Mammary epithelial cell (primary cell): ENCODE results near the gene MRPL42.

Source experiments
- EZH2 ChIP-seq: IDR thresholded peaks from 2 replicates; pipeline ENCODE4 v1.6.1; 2012; ENCODE audit warnings: low read length, inconsistent platforms, borderline replicate concordance
- TF ChIP-seq, protein P1 (sequence below), 2 donors: IDR thresholded peaks in 1 of 2; conservative IDR thresholded peaks in 1 of 2; 2 replicates each; pipeline ENCODE4 v1.5.1; 2011 to 2012; ENCODE audit warnings: inconsistent platforms in 2 of 2, low read length in 2 of 2, mild to moderate bottlenecking in 2 of 2, control low read depth in 1 of 2, low read depth in 1 of 2; ENCODE audit not compliant: insufficient read depth in 1 of 2; ENCODE audit errors: extremely low read depth in 1 of 2

DNA sequence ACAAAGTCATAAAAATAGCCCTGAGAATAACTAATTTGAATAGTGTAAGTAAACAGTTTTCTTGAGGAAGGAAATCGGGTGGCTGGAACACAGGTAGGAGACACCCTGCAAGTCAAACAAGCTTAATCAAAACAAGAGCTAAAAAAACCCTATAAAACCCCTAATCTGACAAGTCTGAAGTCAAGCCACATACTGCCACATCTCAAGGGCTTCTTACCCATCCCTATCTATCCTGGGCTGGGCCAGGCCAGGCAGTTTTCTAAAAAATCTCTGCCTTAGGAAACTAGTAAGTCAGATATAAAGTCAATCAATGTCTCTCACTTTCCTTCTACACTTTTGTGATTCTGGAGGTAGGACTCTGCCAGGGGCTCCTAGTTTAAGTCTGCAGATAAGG lies 40.9 kb upstream of the MRPL42 start:
- TF ChIP-seq, protein P1, sequence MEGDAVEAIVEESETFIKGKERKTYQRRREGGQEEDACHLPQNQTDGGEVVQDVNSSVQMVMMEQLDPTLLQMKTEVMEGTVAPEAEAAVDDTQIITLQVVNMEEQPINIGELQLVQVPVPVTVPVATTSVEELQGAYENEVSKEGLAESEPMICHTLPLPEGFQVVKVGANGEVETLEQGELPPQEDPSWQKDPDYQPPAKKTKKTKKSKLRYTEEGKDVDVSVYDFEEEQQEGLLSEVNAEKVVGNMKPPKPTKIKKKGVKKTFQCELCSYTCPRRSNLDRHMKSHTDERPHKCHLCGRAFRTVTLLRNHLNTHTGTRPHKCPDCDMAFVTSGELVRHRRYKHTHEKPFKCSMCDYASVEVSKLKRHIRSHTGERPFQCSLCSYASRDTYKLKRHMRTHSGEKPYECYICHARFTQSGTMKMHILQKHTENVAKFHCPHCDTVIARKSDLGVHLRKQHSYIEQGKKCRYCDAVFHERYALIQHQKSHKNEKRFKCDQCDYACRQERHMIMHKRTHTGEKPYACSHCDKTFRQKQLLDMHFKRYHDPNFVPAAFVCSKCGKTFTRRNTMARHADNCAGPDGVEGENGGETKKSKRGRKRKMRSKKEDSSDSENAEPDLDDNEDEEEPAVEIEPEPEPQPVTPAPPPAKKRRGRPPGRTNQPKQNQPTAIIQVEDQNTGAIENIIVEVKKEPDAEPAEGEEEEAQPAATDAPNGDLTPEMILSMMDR (conservative IDR thresholded peaks at IDR 0.05 in 1 of 2, IDR thresholded peaks at IDR 0.05 in 1 of 2; ENCODE audit: extremely low read depth in 1 of 2, insufficient read depth in 1 of 2, low read depth in 1 of 2, low read length in 2 of 2), result no peak
- TF ChIP-seq EZH2, result no peak
